ENCODE measurements around the gene MYRFL. TPM values are rescaled to one million over a fixed set of nuclear protein-coding genes. Genes with fewer than 3 reads are reported as not detected.

Gene MYRFL
- total RNA-seq, 1 donor from 2014 or later = 0.20 TPM

DNA sequence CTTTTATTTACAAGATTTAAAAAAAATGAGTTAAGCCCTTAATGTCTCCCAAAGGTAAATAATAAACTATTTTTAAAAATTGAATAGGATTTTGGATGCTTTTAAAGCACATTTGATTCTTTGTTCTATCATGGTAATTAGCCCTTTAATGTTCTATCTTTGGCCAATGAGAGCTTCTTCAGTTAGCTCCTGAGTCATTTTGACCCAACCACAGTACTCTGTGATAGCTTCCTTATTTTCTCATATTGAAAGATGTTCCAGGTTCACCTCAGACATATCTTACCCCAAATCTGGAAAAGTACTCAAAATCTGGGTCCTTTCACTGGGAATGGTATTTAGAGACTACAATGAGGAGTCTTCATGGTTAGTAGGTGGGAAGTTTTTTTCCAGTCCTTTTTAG is 98.0 kb downstream of the MYRFL start:
- Mint-ChIP-seq H3K27ac (ENCODE audit: unreplicated experiment) (no peak overlapping the region), H3K4me3 (ENCODE audit: unreplicated experiment) (no peak overlapping the region), H3K9me3 (ENCODE audit: unreplicated experiment) (no peaks in the 10 kb centered on the region), H3K27me3 (ENCODE audit: low read depth, unreplicated experiment) (no peaks in the 10 kb centered on the region), H3K36me3 (ENCODE audit: low read depth, unreplicated experiment) (no peaks in the 10 kb centered on the region), H3K4me1 (ENCODE audit: low read depth, unreplicated experiment) (peaks cover 10% of the 10 kb centered on the region)
- no peaks in the 10 kb centered on the region for H3K9me3 ChIP-seq (ENCODE audit: insufficient read depth, low read depth, low read length)
- H3K27me3 ChIP-seq (ENCODE audit: insufficient read depth, low read length) = no peaks in the 10 kb centered on the region
- no peaks in the 10 kb centered on the region for H4K20me1 ChIP-seq (ENCODE audit: insufficient read depth, low read length)
- H3K4me3 ChIP-seq (ENCODE audit: insufficient read depth, low read depth, low read length) = no peak overlapping the region
- H3K27ac ChIP-seq (ENCODE audit: low read depth, low read length) = no peak overlapping the region
- no peak overlapping the region for H3K4me2 ChIP-seq (ENCODE audit: low read length)
- H3K9ac ChIP-seq (ENCODE audit: low read length) = no peak overlapping the region
- no peaks in the 10 kb centered on the region for H3K79me2 ChIP-seq (ENCODE audit: insufficient read depth, low read length)
- H3K4me1 ChIP-seq (ENCODE audit: insufficient read depth, low read length) = no peaks in the 10 kb centered on the region
- H3K36me3 ChIP-seq (ENCODE audit: insufficient read depth, low read length) = no peaks in the 10 kb centered on the region
- no peak overlapping the region for H2AFZ ChIP-seq (ENCODE audit: low read depth, low read length)
- FAIRE-seq = no peak
- TF ChIP-seq, protein P1, sequence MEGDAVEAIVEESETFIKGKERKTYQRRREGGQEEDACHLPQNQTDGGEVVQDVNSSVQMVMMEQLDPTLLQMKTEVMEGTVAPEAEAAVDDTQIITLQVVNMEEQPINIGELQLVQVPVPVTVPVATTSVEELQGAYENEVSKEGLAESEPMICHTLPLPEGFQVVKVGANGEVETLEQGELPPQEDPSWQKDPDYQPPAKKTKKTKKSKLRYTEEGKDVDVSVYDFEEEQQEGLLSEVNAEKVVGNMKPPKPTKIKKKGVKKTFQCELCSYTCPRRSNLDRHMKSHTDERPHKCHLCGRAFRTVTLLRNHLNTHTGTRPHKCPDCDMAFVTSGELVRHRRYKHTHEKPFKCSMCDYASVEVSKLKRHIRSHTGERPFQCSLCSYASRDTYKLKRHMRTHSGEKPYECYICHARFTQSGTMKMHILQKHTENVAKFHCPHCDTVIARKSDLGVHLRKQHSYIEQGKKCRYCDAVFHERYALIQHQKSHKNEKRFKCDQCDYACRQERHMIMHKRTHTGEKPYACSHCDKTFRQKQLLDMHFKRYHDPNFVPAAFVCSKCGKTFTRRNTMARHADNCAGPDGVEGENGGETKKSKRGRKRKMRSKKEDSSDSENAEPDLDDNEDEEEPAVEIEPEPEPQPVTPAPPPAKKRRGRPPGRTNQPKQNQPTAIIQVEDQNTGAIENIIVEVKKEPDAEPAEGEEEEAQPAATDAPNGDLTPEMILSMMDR (IDR thresholded peaks at IDR 0.05; ENCODE audit: insufficient read depth, low read depth, low read length) = no peak
- no peak for TF ChIP-seq EZH2 (IDR thresholded peaks at IDR 0.05; ENCODE audit: insufficient read depth, low read length)
- DNase-seq (ENCODE audit: low read depth) = no peak

DNA sequence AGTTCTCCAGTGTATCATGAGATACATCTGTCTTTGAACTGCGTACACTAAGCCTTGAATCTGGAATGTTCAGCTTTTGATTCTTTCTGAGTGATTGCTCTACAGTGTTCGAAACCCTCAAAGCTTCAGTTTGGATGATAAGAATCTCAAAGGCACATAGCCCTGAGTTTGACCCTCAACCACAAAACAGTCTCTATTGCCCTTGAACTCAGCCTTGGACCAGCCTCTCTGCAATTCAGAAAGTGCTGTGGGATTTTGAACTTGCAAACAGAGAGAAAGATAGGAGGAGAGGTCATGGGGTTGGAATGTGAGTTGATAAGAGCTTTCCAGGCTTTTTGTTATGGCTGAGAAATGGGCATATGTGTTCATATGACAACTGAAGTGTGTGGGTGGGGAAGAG is 100.3 kb downstream of the MYRFL start:
- H3K27ac ChIP-seq (ENCODE audit: low read depth, low read length) = no peak overlapping the region
- Mint-ChIP-seq H3K36me3 (ENCODE audit: low read depth, unreplicated experiment) (no peaks in the 10 kb centered on the region), H3K27me3 (ENCODE audit: low read depth, unreplicated experiment) (no peaks in the 10 kb centered on the region), H3K4me1 (ENCODE audit: low read depth, unreplicated experiment) (peaks cover 23% of the 10 kb centered on the region), H3K27ac (ENCODE audit: unreplicated experiment) (no peak overlapping the region), H3K4me3 (ENCODE audit: unreplicated experiment) (peak overlapping the region; percentile 60), H3K9me3 (ENCODE audit: unreplicated experiment) (no peaks in the 10 kb centered on the region)
- H3K4me1 ChIP-seq (ENCODE audit: insufficient read depth, low read length) = no peaks in the 10 kb centered on the region
- H3K9me3 ChIP-seq (ENCODE audit: insufficient read depth, low read depth, low read length) = no peaks in the 10 kb centered on the region
- H3K4me2 ChIP-seq (ENCODE audit: low read length) = no peak overlapping the region
- no peak overlapping the region for H3K4me3 ChIP-seq (ENCODE audit: insufficient read depth, low read depth, low read length)
- no peaks in the 10 kb centered on the region for H4K20me1 ChIP-seq (ENCODE audit: insufficient read depth, low read length)
- H3K36me3 ChIP-seq (ENCODE audit: insufficient read depth, low read length) = no peaks in the 10 kb centered on the region
- DNase-seq (ENCODE audit: low read depth) (no peak), FAIRE-seq (no peak)
- no peak overlapping the region for H2AFZ ChIP-seq (ENCODE audit: low read depth, low read length)
- no peak overlapping the region for H3K9ac ChIP-seq (ENCODE audit: low read length)
- TF ChIP-seq EZH2 (IDR thresholded peaks at IDR 0.05; ENCODE audit: insufficient read depth, low read length) = no peak
- TF ChIP-seq, protein P1 (IDR thresholded peaks at IDR 0.05; ENCODE audit: insufficient read depth, low read depth, low read length) = no peak
- no peaks in the 10 kb centered on the region for H3K79me2 ChIP-seq (ENCODE audit: insufficient read depth, low read length)
- no peaks in the 10 kb centered on the region for H3K27me3 ChIP-seq (ENCODE audit: insufficient read depth, low read length)

GRCh38 chr12:69927164-69927563 is 102.1 kb downstream of the MYRFL start:
- Histone ChIP-seq H2AFZ (ENCODE audit: low read depth, low read length) (no peak overlapping the region), H3K79me2 (ENCODE audit: insufficient read depth, low read length) (no peaks in the 10 kb centered on the region), H3K4me1 (ENCODE audit: insufficient read depth, low read length) (no peaks in the 10 kb centered on the region), H3K9me3 (ENCODE audit: insufficient read depth, low read depth, low read length) (no peaks in the 10 kb centered on the region), H3K4me3 (ENCODE audit: insufficient read depth, low read depth, low read length) (no peak overlapping the region), H3K27me3 (ENCODE audit: insufficient read depth, low read length) (no peaks in the 10 kb centered on the region), H3K9ac (ENCODE audit: low read length) (no peak overlapping the region), H3K36me3 (ENCODE audit: insufficient read depth, low read length) (no peaks in the 10 kb centered on the region), H3K27ac (ENCODE audit: low read depth, low read length) (no peak overlapping the region), H4K20me1 (ENCODE audit: insufficient read depth, low read length) (no peaks in the 10 kb centered on the region), H3K4me2 (ENCODE audit: low read length) (no peak overlapping the region)
- FAIRE-seq (no peak), DNase-seq (ENCODE audit: low read depth) (no peak)
- TF ChIP-seq EZH2 (IDR thresholded peaks at IDR 0.05; ENCODE audit: insufficient read depth, low read length) = no peak
- TF ChIP-seq, protein P1 (IDR thresholded peaks at IDR 0.05; ENCODE audit: insufficient read depth, low read depth, low read length) = no peak
- H3K27me3 Mint-ChIP-seq (ENCODE audit: low read depth, unreplicated experiment) = no peaks in the 10 kb centered on the region
- peaks cover 33% of the 10 kb centered on the region for H3K4me1 Mint-ChIP-seq (ENCODE audit: low read depth, unreplicated experiment)
- no peaks in the 10 kb centered on the region for H3K36me3 Mint-ChIP-seq (ENCODE audit: low read depth, unreplicated experiment)
- H3K9me3 Mint-ChIP-seq (ENCODE audit: unreplicated experiment) = no peaks in the 10 kb centered on the region
- H3K4me3 Mint-ChIP-seq (ENCODE audit: unreplicated experiment) = no peak overlapping the region
- H3K27ac Mint-ChIP-seq (ENCODE audit: unreplicated experiment) = no peak overlapping the region

All from astrocyte (in vitro differentiated cells and primary cell).